HG02938 (cell line): Measurements from ENCODE around the gene RNF222.
"Not testable (repeated sequence)": the region's sequence is repeated elsewhere in the genome, so short reads cannot be mapped to it uniquely, and the experiment has no call there.

Experiments used
- ATAC-seq: cut with Tn5 transposase; IDR thresholded peaks from one replicate; pipeline ENCODE4 v1.9.1; 2021; ENCODE audit warnings: mild to moderate bottlenecking, moderate library complexity; ENCODE audit not compliant: unreplicated experiment

Gene RNF222

GRCh38 chr17:8413328-8413727, 15.7 kb upstream of the RNF222 start:
- ATAC-seq, result no peak

DNA sequence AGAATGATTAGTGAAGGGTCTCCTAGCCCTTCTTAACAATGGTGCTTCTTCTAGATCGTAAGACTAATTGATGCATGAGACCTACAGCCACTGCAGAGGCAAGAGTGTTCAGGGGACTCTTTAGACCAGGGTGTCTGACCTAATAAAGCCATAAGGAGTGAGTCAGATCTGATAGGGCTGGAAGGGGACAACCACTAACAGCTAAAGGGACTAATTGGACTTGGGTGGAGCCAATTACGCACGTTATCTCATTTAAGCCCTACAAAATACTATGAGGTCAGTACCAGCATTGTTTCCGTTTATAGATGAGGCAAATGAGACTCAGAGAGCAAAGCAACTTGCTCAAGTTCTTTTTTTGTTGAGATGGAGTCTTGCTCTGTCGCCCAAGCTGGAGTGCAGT, 14.5 kb upstream of the RNF222 start:
- ATAC-seq, result no peak

DNA sequence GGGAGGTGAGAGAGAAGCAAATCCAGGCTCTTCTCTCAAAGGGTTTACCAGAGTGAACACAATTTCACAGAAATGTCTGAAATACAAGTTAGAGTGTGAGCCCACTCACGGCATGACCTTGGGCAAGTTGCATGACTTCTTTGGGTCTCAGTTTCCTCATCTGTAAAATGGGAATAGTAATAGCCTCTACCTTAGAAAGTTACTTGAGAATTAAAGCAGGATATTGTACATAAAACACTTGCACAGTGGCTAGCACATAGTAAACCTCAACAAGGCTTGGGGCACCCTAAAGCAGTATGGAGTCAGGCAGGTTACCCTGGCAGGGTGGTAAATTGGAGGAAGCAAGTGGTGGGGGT, 13.2 kb upstream of the RNF222 start:
- ATAC-seq, result no peak

DNA sequence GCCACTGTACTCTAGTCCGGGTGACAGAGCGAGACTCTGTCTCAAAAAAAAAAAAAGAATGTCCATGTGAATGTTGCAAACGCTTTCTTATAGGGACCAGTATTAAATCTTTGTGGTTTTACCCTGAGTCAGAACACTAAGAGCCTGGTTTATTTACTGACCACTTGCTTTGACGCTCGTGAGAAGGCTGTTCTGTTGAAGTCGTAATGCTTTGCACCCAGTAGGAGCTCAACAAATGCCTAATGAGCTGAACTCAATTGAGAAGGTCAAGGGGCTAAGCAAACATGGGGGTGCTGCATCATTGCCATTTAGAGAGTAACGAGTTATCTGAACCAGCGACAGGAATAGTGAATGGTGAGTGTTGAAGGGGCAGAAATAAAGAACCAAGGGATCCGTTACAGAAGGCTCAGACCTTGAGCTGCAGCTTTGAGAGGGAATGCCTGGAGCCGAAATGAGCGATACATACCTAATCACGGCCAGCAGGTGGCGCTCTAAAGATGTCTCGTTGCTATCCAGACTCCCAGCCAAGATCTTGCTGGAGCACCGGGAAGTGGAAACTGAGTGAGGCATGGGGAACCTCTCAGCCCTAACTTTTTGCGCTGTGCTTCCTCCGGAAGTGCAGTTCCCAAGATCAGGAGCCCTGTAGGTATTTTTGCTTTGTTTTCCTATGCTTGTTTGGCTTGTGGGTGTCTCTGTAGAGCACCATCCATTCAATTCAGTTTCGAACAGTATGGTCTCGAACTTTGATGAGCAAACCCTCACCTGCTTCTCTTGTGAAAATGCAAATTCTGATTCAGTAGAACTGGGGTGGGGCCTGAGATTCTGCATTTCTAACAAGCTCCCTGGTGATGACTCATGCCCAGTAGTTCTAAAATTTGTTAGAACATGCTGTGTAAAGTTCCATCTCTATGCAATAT, 12.6 kb upstream of the RNF222 start:
- ATAC-seq, result no peak

DNA sequence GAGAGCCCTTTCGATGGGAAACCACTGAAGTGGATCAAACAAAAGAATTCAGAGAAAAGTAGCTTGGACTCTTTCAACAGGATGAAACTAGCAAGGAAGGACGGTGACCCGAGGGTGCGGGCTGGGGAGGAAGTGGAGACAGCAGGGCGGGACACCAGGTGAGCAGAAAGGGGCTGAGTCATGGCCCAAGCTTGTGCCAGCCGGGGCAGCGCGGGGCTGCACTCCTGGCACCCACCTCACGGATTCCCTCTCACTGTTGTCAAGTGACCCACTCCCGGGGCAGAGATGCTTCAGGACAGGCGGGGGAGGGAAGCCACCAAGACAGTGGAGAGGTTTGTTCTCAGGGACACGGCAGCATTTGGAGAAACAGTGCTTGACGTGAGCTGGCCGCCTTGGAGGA, 10.7 kb upstream of the RNF222 start:
- no peak for ATAC-seq

GRCh38 chr17:8406174-8406573, 8.5 kb upstream of the RNF222 start:
- no peak for ATAC-seq

- ATAC-seq, result no peak
Observed at GRCh38 chr17:8405499-8406016, 7.9 kb upstream of the RNF222 start.

DNA sequence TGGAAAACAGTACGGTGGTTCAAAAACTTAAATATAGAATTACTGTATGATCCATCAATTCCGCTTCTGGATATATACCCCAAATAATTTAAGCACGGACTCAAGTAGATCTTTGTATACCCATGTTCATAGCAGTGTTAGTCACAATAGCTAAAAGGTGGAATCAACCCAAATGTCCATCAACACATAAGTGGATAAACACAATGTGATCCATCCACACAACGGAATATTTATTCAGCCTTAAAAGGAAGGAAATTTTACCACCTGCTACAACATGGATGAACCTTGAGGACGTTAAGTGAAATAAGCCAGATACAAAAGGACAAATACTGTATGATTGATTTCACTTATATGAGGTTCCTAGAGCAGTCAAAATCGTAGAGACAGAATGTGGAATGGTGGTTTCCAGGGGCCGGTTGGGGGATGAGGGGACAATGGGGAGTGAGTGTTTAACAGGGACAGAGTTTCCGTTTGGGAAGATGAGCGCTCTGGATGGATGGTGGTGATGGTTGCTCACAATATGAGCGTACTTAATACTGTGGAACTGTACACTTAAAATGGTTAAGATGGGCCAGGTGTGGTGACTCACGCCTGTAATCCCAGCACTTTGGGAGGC, 5.4 kb upstream of the RNF222 start:
- ATAC-seq, result no peak

GRCh38 chr17:8401107-8401506, 3.5 kb upstream of the RNF222 start:
- ATAC-seq, result no peak

- no peak for ATAC-seq
Observed at GRCh38 chr17:8398980-8399379, 1.4 kb upstream of the RNF222 start.

DNA sequence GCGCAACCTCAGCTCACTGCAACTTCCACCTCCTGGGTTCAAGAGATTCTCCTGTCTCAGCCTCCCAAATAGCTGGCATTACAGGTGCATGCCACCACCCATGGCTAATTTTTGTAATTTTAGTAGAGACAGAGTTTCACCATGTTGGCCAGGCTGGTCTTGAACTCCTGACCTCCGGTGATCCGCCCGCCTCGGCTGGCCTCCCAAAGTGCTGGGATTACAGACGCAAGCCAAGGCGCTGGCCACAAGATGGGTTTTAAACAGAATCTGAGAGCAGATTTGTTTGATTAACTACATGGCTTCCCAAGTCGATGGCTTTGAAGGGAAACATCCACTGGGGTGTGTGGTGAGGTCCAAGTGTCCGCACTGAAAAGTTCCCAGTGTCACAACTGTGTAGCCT, 3.1 kb downstream of the RNF222 start:
- ATAC-seq, result not testable (repeated sequence)

GRCh38 chr17:8393470-8394231, 4.0 kb downstream of the RNF222 start:
- ATAC-seq, result no peak

DNA sequence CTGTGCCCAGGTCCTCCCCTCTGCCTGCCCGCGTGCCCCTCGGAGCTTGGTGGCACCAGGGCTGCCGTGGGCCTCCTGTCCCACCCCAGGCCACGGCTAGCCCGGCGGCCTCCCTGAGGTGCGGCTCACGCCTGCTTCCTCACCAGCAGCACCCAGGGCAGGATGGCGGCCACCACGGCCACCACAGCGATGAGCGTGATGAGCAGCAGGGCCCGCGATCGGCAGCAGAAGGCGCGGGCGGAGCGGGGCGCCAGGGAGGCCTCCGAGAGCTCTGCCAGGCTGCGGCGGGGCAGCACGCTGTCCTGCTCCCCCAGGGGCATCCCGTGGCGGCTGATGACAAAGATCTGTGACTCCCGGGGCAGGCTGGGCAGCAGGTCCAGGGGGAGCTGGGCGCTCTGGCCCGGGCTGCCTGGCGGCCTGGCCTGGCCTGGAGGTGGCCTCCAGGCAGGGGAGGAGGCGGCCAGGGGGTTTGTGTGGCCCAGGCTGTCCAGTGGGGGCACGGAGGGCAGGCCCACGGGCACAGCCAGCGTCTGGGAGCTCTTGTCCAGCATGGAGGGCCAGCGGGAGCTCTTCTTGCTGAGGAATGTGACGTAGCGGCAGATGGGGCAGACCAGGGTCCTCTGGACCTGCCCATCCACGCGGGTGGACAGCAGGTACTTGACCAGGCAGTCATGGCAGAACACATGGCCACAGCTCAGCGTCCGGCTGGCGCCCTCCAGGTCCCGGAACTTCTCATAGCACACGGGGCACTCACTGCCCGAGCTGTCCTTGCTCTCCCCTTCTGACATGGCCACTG, 4.8 kb downstream of the RNF222 start:
- ATAC-seq, result no peak

GRCh38 chr17:8392274-8392673, 5.4 kb downstream of the RNF222 start:
- ATAC-seq, result no peak

GRCh38 chr17:8391711-8392110, 5.9 kb downstream of the RNF222 start:
- no peak for ATAC-seq

- ATAC-seq, result no peak
Observed at GRCh38 chr17:8387914-8388651, 9.5 kb downstream of the RNF222 start.

GRCh38 chr17:8386841-8387240, 10.8 kb downstream of the RNF222 start:
- ATAC-seq, result no peak

DNA sequence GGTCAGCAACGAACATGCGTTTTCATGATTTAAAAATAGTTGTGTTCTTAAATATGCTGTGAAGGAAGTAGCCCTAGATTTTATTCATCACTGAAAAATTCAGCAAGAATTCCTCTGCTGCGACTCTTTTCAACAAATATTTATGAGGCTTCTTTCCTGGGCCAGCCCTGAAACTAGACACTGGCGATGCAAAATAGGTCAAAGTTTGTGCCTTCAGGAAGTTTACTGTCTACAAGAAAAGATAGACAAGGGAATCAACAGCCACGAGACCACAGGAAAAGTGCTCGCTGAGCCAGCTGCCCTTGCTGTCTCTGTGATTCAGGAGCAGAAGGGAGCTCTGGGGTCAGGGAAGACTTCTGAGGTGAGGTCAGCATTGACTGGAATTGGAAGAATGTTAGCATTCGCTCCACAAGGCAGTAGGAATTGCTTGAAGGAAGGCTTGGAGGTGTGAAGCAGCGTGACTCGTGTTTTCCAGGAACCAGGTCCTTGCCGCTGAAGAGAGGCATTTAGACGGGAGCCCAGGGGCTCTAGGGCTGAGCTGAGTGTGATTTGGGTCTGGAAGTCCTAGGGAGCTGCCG, 12.7 kb downstream of the RNF222 start:
- ATAC-seq, result no peak

- ATAC-seq, result peak; percentile 78
Observed at GRCh38 chr17:8383143-8383822, 14.3 kb downstream of the RNF222 start, which contains the start of gene RPL26. Gene RPL26, minus strand, starts transcription at chr17:8383193. Its CDS starts 883 bp downstream, at chr17:8382310.
